Suprapubic skin (tissue), 4 donors: ENCODE measurements around the gene AKR7A2. TPM values are rescaled to one million over a fixed set of nuclear protein-coding genes. Genes with fewer than 3 reads are reported as not detected.
"Not testable (repeated sequence)": the region's sequence is repeated elsewhere in the genome, so short reads cannot be mapped to it uniquely, and the experiment has no call there.

Source experiments
- DNase-seq, 2 donors: peaks; one replicate each; pipeline ENCODE4 v3.0.0-alpha.2; 2019; ENCODE audit warnings: low spot score in 2 of 2
- H3K27ac ChIP-seq: fragments of 200-600 bp; sonication (generic); one replicate; pipeline ENCODE4 v1.5.1; 2019
- H3K27me3 ChIP-seq: fragments of 200-600 bp; sonication (generic); one replicate; pipeline ENCODE4 v1.5.1; 2019
- H3K36me3 ChIP-seq: fragments of 200-600 bp; sonication (generic); one replicate; pipeline ENCODE4 v1.5.1; 2019
- H3K4me1 ChIP-seq: fragments of 200-600 bp; sonication (generic); one replicate; pipeline ENCODE4 v1.5.1; 2019
- H3K4me3 ChIP-seq: fragments of 200-600 bp; sonication (generic); one replicate; pipeline ENCODE4 v1.5.1; 2019; ENCODE audit warnings: mild to moderate bottlenecking
- H3K9me3 ChIP-seq: fragments of 200-600 bp; sonication (generic); one replicate; pipeline ENCODE4 v1.5.1; 2019
- EP300 ChIP-seq: sonication (generic); formaldehyde crosslinking; IDR thresholded peaks from one replicate; pipeline ENCODE4 v1.6.1; 2017; ENCODE audit warnings: antibody characterized with exemption
- POLR2A ChIP-seq, 2 donors: fragments of 450-650 bp; IDR thresholded peaks; one replicate each; pipeline ENCODE4 v1.6.1; 2017; ENCODE audit warnings: antibody characterized with exemption in 2 of 2, mild to moderate bottlenecking in 2 of 2, moderate library complexity in 2 of 2
- POLR2AphosphoS5 ChIP-seq, 3 donors: sonication (generic); formaldehyde crosslinking; IDR thresholded peaks; one replicate each; pipeline ENCODE4 v1.6.1; 2017; ENCODE audit warnings: antibody characterized with exemption in 3 of 3
- WGBS: methylation state at CpG from one replicate; pipeline ENCODE4 v1.1.5; 2018; 5-methylcytosine and 5-hydroxymethylcytosine counted together
- total RNA-seq, 4 donors: library from RNA; depleted of rRNA; stranded (reverse); fragments of >200 nt; gene quantifications; one replicate each; pipeline ENCODE4 v1.1.0, GENCODE V29; 2016
- TF ChIP-seq, protein P1 (sequence below), 2 donors: fragments of 200-600 bp in 1 of 2; fragments of 450-650 bp in 1 of 2; sonication (generic) in 1 of 2; IDR thresholded peaks; one replicate each; pipeline ENCODE4 v1.5.1; 2016 to 2019; ENCODE audit warnings: antibody characterized with exemption in 2 of 2, mild to moderate bottlenecking in 1 of 2, moderate library complexity in 1 of 2

The AKR7A2 gene
- total RNA-seq, 4 donors from 2014 or later: 64.8 to 95.6 (median 69.4) TPM

DNA sequence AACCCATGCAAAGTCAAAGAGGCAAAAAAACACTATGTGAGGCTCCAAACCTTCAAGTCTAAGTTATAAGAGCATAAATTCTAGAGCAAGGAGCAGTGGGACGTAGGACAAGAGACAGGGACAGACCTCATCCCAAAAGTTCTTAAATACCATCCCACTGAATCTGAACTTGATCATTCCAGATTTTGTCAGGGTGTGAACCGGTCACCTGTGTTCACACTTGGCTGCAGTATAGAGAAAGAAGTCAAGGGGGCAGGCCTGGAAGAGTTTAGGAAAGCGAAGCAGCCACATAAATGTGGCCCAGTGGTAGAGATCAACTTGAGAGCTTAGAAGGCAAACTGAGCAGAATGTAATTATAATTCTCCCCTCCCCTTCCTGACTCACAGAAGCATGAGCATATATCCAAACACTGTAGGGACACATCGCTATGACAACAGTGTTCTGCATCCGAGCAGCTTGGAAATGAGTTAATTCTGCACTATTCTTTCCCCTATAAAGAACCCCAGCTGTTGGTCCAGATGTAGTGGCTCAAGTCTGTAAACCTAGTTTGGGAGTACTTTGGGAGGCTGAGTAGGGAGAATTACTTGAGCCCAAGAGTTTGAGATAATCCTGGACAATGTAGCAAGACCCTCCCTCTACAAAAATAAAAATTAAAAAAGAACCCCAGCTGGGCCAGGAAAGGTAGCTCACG is 2.7 kb downstream of the AKR7A2 start:
- TF ChIP-seq POLR2A (IDR thresholded peaks at IDR 0.05) (no peak), POLR2AphosphoS5 (IDR thresholded peaks at IDR 0.05) (no peak), EP300 (no peak)
- TF ChIP-seq, protein P1, sequence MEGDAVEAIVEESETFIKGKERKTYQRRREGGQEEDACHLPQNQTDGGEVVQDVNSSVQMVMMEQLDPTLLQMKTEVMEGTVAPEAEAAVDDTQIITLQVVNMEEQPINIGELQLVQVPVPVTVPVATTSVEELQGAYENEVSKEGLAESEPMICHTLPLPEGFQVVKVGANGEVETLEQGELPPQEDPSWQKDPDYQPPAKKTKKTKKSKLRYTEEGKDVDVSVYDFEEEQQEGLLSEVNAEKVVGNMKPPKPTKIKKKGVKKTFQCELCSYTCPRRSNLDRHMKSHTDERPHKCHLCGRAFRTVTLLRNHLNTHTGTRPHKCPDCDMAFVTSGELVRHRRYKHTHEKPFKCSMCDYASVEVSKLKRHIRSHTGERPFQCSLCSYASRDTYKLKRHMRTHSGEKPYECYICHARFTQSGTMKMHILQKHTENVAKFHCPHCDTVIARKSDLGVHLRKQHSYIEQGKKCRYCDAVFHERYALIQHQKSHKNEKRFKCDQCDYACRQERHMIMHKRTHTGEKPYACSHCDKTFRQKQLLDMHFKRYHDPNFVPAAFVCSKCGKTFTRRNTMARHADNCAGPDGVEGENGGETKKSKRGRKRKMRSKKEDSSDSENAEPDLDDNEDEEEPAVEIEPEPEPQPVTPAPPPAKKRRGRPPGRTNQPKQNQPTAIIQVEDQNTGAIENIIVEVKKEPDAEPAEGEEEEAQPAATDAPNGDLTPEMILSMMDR (IDR thresholded peaks at IDR 0.05): no peak
- 84% methylated on average over 6 of the region's 6 CpGs for whole genome bisulfite sequencing
- Histone ChIP-seq H3K4me1 (peaks cover 40% of the 10 kb centered on the region), H3K27ac (no peak overlapping the region), H3K4me3 (no peak overlapping the region), H3K36me3 (peaks cover 41% of the 10 kb centered on the region), H3K27me3 (no peaks in the 10 kb centered on the region), H3K9me3 (no peaks in the 10 kb centered on the region)
- no peak for DNase-seq

DNA sequence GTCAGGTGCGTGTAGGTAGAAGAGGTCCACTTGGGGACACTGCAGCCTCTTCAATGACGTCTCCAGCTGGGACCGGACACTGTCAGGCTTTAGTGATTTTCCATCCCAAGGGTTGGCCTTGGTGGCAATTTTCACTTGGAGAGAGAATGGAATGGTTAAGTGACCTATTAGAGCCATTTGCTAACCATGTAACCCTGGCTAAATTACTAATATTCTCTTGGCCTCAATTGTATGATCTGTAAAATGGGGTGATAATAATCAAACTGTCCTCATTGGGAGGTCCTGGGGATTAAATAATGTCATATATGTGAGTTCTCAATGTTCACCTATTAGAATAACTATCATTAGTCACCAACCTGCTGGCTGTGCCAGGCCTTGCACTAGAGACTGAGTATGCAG is 3.4 kb downstream of the AKR7A2 start:
- H3K36me3 ChIP-seq: peaks cover 48% of the 10 kb centered on the region

DNA sequence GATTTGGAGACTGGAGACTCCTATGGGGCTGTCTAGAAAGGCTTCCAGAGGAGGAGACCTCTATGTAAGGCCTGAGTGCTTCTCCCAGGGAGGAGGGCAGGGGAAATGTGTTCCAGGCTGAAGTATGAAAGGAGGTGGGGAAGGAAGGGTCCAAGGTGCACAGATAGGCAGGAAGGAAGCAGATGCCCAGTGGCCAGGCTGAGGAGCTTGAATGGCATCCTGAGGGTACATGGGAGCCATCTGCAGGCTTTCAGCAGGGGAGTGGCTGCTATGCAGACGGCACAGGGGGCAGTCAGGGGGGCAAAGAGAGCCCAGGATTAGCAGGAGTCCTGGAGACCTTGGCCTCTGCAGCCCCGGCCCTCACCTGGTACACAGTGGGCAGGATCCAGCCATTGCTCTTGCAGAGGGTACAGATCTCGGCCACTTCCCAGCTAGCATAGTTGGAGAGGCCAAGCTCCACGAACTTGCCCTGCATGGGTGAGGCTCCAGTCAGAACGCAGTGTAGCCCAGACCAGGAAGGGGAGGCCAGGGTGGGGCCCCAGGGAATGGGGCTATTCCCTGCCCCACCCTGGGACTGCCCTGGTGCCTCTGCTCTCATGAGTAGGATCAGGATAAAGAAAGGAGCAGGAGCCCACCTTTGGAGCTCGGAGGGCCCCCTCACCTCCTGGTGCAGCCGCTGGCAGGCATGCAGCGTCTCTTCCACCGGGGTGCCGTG is 4.0 kb downstream of the AKR7A2 start:
- 85% methylated on average over 9 of the region's 10 CpGs for WGBS
- Histone ChIP-seq H3K36me3 (peaks cover 54% of the 10 kb centered on the region), H3K4me1 (peaks cover 27% of the 10 kb centered on the region), H3K27ac (no peak overlapping the region), H3K9me3 (no peaks in the 10 kb centered on the region), H3K4me3 (no peak overlapping the region), H3K27me3 (no peaks in the 10 kb centered on the region)
- TF ChIP-seq EP300 (no peak), POLR2A (IDR thresholded peaks at IDR 0.05) (no peak)
- TF ChIP-seq, protein P1 (IDR thresholded peaks at IDR 0.05): no peak
- no peak for DNase-seq

More for the DNA sequence above, 3.4 kb downstream of the AKR7A2 start:
- Histone ChIP-seq H3K4me1 (peaks cover 33% of the 10 kb centered on the region), H3K4me3 (no peak overlapping the region), H3K27ac (no peak overlapping the region), H3K27me3 (no peaks in the 10 kb centered on the region), H3K9me3 (no peaks in the 10 kb centered on the region)
- no peak for DNase-seq
- WGBS: 89% methylated on average over 3 of the region's 3 CpGs
- TF ChIP-seq, protein P1 (IDR thresholded peaks at IDR 0.05): no peak
- TF ChIP-seq POLR2AphosphoS5 (IDR thresholded peaks at IDR 0.05) (no peak), POLR2A (IDR thresholded peaks at IDR 0.05) (no peak), EP300 (no peak)

DNA sequence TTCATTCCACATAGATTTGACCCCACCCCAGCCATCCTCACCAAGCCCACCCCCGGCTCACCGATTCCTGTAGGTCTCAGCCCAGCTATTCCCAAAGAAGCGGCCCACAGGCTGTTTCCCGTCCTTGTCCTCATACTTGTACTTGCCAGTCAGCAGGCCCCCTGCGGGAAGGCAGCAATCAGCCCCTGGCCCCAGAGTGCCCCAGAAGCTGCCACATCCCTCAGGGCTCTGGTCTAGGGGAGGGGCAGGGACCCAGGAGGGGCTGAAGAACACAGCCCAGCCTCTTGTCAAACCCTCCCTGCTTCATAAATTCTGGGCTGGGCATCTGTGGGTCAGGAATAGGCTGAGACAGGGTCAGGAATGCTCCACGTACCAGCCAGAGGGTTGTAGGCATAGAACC is 5.0 kb downstream of the AKR7A2 start:
- peaks cover 62% of the 10 kb centered on the region for H3K36me3 ChIP-seq
- H3K27me3 ChIP-seq: no peaks in the 10 kb centered on the region
- TF ChIP-seq EP300: no peak
- TF ChIP-seq, protein P1 (IDR thresholded peaks at IDR 0.05): no peak
- no peak for TF ChIP-seq POLR2AphosphoS5 (IDR thresholded peaks at IDR 0.05)
- TF ChIP-seq POLR2A (IDR thresholded peaks at IDR 0.05): no peak
- H3K4me3 ChIP-seq: no peak overlapping the region
- no peaks in the 10 kb centered on the region for H3K9me3 ChIP-seq
- no peak overlapping the region for H3K27ac ChIP-seq
- H3K4me1 ChIP-seq: peaks cover 20% of the 10 kb centered on the region
- DNase-seq: no peak
- 82% methylated on average over 5 of the region's 6 CpGs for WGBS

DNA sequence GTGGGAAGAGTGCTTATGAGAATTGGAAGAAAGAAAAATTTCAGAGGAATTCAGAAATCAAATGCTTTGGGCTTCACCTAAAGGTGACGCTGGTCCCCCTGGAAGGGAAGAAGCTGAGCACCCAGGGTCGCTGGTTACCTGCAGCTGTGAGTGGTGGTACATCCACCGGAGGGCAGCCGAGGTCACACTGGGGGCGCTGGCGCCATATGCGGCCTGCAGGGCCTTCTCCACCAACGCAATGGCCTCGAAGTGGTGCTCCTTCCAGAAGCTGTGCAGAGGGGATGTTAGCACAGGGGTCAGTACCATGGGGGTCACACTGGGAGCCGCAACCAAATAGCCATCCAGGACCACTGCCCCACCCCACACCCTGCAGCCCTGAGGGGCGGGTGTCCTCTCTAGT is 6.1 kb downstream of the AKR7A2 start:
- H3K4me3 ChIP-seq: no peak overlapping the region
- 90% methylated on average over 9 of the region's 11 CpGs for WGBS
- H3K27ac ChIP-seq: no peak overlapping the region
- no peaks in the 10 kb centered on the region for H3K9me3 ChIP-seq
- H3K27me3 ChIP-seq: no peaks in the 10 kb centered on the region
- H3K4me1 ChIP-seq: peaks cover 14% of the 10 kb centered on the region
- peaks cover 63% of the 10 kb centered on the region for H3K36me3 ChIP-seq
- DNase-seq: no peak
- TF ChIP-seq POLR2AphosphoS5 (IDR thresholded peaks at IDR 0.05) (no peak), POLR2A (IDR thresholded peaks at IDR 0.05) (no peak), EP300 (no peak)
- TF ChIP-seq, protein P1 (IDR thresholded peaks at IDR 0.05): no peak

GRCh38 chr1:19304081-19304480 is 7.9 kb downstream of the AKR7A2 start:
- DNase-seq: not testable (repeated sequence)
- peaks cover 63% of the 10 kb centered on the region for H3K36me3 ChIP-seq
- WGBS: 95% methylated on average over 10 of the region's 10 CpGs

More at GRCh38 chr1:19304081-19304480, 7.9 kb downstream of the AKR7A2 start:
- not testable (repeated sequence) for H3K27ac ChIP-seq, H3K9me3 ChIP-seq, H3K27me3 ChIP-seq, H3K4me3 ChIP-seq, H3K4me1 ChIP-seq
